GM21528 (cell line): ENCODE data around the gene RASGRP3.
"Not testable (repeated sequence)": the region's sequence is repeated elsewhere in the genome, so short reads cannot be mapped to it uniquely, and the experiment has no call there.

Experiments
- ATAC-seq: cut with Tn5 transposase; IDR thresholded peaks from one replicate; pipeline ENCODE4 v1.9.1; 2021; ENCODE audit warnings: mild to moderate bottlenecking, moderate library complexity; ENCODE audit not compliant: unreplicated experiment, low FRiP score

Gene RASGRP3

DNA sequence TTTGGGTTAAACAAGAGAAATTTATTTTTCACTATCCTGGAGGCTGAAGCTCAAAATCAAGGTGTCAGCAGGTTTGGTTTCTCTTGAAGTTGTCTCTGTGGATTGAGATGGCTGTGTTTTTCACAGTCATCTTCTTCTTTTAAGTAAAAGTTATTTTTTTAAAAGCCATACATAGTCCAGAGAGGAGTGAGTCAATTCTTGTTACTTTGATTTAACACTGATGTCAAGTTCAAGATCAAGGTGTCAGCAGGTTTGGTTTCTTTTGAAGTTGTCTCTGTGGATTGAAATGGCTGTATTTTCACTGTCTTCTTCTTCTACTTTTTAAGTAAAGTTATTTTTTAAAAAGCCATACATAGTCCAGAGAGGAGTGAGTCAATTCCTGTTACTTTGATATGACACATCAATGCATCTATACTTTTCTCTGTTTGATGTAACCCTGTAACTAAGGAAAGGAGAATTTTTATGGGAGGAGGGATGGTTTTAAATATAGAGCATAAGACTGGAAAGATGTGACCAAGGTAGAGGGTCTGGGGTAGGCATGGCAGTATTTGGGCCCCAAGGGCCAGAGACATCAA is 22.5 kb upstream of the RASGRP3 start:
- no peak for ATAC-seq

DNA sequence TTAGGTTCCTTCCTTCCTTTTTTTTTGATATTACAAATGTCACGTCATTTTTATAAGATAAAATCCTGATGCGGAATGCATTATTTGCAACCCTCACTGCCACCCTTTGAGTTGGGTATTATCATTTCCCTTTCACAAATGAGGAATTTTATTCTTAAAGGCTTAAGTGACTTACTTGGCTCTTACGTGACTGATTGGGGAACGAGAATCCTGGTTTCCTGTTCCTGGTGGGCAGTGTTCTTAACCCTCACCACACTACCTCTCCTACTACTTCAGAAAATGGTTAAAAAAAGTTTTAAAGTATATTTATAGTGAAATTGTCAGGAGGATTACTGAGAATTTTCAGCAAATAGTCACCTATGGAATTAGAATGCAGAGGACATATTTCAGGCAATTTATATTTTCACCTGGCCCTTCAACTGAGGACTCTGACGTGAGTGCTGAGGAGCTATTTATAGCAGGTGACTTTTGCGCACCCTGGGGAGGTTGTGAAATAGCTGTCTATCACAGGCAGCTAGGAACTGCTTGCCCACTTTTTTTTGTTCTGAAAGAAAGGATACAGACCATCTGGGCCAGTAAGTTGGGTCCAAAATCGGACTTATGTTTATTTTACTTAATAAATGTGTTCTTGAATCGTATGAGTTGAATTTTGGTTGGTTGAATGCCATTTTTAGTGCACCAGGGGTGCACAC is 18.7 kb upstream of the RASGRP3 start:
- ATAC-seq, result peak; percentile 91

DNA sequence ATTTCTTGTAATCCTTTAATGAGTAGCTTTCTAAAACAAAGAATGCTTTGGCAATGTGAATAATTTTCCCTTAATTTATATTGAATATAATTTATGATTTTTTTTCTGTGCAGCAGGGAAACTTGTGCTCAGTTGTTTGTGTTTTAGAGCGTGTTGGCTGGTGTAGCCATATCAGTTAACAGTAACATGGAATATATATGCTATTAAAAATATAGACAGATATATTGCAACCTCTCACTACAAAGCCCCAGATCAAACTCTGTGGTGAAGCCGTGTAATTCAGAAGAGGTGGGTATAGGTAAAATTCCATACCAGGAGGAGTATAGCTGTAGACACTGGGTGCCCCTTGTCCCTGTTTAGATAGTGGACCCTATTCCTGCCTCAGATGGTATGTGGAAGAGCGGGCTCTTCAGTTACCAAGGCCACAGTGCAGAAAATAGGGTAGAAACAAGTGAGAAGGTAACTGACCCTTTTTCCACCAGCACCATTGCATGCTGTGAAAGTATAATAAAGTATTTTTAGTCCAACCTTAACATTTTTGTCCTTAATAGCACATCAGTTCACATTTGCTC is 18.1 kb upstream of the RASGRP3 start:
- ATAC-seq, result no peak

DNA sequence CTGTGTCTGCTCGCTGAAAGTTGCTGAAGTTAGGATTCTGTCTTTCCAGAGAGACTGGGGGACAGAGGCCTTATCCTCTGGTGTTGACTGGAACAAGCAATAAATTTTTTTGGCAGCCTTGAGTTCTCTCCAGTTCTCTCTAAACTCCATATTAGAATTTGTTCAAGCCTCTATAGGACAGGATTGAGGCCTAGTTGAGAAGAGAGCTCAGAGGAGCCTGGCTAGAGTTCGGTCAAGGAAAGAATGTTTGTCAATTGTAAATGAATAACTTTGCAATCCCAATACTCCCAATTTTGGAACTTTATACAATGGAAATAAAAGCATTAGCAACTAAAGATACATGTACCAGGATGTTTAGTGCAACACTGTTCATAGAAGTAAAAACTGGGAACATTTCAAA is 16.7 kb upstream of the RASGRP3 start:
- ATAC-seq, result no peak

DNA sequence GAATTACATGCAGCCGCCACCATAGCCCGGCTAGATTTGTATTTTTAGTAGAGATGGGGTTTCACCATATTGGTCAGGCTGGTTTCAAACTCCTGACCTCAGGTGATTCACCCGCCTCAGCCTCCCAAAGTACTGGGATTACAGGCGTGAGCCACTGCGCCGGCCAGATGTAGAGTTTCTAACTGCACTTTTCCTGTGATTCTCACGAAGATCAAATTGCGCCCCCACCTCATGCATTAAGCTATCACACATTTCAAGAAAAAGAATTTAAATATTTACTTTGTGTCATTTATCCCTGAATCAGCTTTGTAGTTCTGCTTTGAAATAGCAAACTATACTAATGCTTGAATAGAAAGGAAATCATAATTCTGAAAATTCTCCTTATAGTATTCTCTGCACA is 13.9 kb upstream of the RASGRP3 start:
- not testable (repeated sequence) for ATAC-seq

DNA sequence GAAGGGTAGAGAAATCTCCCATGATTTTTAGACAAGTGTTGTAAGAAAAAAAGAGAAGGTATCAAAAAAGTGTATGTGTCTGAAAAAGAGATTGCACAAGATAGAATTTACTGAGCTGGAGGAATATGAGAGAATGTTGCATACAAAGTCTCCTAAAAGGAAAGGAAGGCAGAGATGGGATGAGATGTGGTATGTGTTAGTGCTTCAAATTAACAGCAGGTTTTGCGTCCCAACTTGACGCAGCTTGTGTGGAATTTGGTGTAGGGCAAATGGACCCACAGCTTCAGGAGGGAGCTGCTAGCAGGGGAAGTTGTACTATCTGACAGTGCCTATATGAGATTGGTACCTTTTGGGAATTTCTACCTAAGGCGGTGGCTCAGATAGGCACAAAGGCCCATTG is 9.0 kb upstream of the RASGRP3 start:
- ATAC-seq, result no peak

GRCh38 chr2:33469238-33469637 is 7.2 kb upstream of the RASGRP3 start:
- no peak for ATAC-seq

- peak; percentile 51 for ATAC-seq
Observed at GRCh38 chr2:33475224-33476130, 972 bp upstream of the RASGRP3 start.

- ATAC-seq, result no peak
Observed at GRCh38 chr2:33476793-33477190, 343 bp downstream of the RASGRP3 start.

- peak; percentile 26 for ATAC-seq
Observed at GRCh38 chr2:33477473-33478468, 1.3 kb downstream of the RASGRP3 start.

DNA sequence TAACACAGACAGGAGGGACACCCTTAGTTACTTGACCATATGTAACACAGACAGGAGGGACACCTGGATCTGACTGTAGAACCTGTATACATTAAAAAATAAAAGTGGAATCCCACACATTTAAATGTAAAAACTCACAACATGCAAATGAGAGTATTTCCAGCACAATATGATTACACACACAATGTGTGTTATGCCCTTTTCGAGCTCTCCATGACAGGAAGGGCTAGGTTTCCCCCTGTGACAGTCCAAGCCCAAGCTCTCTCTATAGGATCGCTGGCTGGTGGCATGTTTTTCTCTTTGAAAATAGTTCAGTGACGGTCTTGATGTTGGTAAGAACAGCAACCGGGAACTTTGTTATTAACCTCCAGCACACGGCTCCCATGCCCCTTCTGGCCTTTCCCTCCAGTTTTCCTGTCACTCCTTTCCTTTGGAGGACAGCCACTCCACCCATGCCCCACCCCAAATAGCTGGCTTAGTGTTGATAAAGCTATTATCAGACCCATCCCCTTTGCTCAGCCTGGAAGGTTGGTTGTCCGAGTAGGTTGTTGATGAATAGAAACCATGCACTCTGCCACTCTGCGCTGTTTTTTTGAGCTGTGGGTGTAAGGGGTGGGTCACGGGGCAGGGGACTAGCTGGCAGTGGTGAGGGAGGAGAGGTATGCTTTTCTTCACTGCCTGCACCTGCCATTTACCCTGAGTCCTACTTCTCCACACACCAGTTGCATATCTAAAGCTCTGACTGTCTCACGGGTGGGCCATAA is 2.7 kb downstream of the RASGRP3 start:
- ATAC-seq, result no peak

DNA sequence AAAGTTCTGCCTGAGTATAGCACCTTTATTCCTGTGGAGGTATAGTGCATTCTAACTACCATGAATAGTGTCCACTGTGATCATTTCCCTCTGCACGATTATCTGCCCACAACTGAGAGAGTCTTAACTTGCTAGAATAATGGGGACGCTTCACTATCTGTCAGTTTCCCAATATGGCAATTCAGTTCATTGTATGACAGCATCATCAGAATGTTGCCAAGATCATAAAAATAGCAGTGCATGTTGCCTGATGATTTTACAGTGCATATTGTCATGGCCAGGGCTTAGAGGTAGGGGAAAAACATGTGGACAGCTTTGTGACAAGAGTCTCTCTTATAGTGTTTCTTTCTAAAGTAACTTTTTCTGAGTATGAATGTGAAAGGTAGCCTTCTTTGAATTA is 6.1 kb downstream of the RASGRP3 start:
- ATAC-seq, result no peak

DNA sequence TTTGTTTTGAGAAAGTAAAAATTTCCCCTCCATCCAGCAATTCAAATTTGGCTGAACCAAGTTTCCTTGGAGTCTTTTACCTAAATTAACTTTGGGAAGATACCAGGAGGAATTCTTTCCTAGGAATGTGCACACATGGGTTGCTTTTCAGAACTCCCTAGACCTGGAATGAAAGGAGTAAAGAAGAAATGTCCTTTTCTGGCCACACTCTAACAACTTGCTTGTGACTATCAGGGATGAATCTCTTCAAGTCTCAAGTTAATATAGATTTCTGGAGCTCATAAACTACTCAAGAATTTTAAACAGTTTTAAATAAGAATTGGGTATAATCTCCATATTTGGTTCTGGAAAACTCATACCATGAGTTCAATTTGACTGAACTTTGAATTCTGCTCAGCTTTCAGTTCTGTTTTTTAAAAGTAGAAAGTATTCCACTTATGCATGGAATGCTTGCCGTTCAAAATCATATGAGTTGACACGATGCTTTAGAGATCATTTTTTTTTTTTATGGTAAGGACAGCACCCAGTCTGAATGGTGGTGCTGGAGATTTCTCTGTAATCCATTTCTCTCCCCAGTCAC is 7.7 kb downstream of the RASGRP3 start:
- ATAC-seq, result peak; percentile 31

DNA sequence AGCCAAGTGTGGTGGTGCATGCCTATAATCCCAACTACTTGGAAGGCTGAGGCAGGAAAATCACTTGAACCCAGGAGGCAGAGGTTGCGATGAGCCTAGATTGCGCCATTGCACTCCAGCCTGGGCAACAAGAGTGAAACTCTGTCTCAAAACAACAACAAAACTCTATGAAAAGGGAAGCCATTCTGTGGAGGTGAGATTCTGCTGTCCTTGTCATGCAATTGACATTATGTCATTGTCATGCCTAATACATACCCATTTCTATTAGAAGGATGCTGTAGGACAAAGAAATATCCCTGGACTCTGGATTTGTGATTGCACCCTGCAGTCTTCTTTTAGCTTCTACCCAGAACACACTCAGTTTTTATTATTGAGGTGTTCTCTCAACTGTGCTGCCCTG is 8.6 kb downstream of the RASGRP3 start:
- ATAC-seq, result no peak

DNA sequence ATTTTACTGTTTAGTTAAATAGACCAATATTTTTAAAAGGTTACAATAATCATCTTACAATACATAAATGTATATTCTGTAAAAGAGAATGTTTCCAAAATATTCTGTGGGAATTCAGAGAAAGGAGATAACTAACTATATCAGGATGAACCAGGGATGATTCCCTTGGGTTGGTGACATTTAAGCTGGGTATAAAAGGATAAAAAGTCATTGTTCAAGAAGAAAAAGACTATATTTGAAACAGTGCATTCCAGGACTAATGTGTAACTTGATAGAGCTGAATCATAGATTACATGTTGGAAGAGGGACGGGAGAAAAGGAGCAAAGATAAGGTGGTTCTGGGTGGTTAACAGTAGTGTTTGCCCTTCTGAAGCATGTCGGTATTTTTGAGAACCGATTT is 10.1 kb downstream of the RASGRP3 start:
- ATAC-seq, result no peak

GRCh38 chr2:33488178-33488690 is 11.8 kb downstream of the RASGRP3 start:
- ATAC-seq, result peak; percentile 18

DNA sequence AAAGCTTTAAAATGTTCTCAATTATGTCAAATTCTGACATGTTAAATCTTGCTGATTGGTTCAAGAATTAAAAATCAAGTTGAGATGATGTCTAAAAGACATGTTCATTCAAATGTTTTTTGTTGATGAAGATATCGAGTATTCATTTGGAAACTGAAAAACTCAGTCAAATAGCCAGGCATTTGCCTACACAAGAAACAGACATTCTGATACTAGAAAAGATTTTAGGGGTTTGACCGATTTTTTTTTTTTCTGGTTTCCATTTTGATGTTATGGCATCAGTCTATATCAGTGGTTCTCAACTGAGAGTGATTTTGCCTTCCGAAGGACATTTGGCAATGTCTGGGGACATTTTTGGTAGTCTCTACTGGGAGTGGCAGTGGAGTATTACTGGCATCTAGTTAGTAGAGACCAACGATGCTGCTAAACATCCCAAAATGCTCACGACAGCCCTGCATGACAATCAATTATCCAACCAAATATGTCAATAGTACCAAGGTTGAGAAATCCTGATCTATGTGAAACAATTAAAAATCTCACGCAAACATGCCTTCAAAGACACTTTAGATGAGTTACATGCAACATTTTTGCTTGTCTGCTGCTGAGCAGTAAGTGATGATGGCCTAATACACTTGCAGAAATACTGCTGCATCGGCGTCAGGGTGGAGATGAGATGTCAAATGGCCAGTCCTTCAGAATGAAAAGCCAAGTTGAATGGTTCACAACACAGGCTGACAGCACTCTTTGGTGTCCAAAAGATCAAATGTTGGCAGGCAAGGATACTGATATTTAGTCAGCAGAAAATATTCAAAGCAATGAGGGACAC is 12.5 kb downstream of the RASGRP3 start:
- ATAC-seq, result peak; percentile 56
